ENCODE measurements around the gene GATAD1.

GRCh38 chr7:92446869-92447344 is 375 bp upstream of the GATAD1 start:
- no peak for TF ChIP-seq CTCF (conservative IDR thresholded peaks at IDR 0.05 in 1 of 2, IDR thresholded peaks at IDR 0.05 in 1 of 2; ENCODE audit: extremely low read depth in 1 of 2, insufficient read depth in 1 of 2, low read depth in 1 of 2, low read length in 2 of 2)
- no peak for TF ChIP-seq EZH2 (IDR thresholded peaks at IDR 0.05; ENCODE audit: borderline replicate concordance, low read length)
